Mammary epithelial cell (primary cell): ENCODE results near the gene STPG3.

Experiments used
- CTCF ChIP-seq, 2 donors: IDR thresholded peaks in 1 of 2; conservative IDR thresholded peaks in 1 of 2; 2 replicates each; pipeline ENCODE4 v1.5.1; 2011 to 2012; ENCODE audit warnings: inconsistent platforms in 2 of 2, low read length in 2 of 2, mild to moderate bottlenecking in 2 of 2, control low read depth in 1 of 2, low read depth in 1 of 2; ENCODE audit not compliant: insufficient read depth in 1 of 2; ENCODE audit errors: extremely low read depth in 1 of 2
- EZH2 ChIP-seq: IDR thresholded peaks from 2 replicates; pipeline ENCODE4 v1.6.1; 2012; ENCODE audit warnings: low read length, inconsistent platforms, borderline replicate concordance

GRCh38 chr9:137295849-137296669 is 45.0 kb downstream of the STPG3 start:
- TF ChIP-seq CTCF (conservative IDR thresholded peaks at IDR 0.05 in 1 of 2, IDR thresholded peaks at IDR 0.05 in 1 of 2; ENCODE audit: extremely low read depth in 1 of 2, insufficient read depth in 1 of 2, low read depth in 1 of 2, low read length in 2 of 2) (no peak), EZH2 (no peak)
